WTC11 (cell line): Measurements from ENCODE around the gene ST3GAL5.

Experiments used
- GTF2I ChIP-seq: fragments of 250-450 bp; sonication (Bioruptor Pico); conservative IDR thresholded peaks from 2 replicates; pipeline ENCODE4 v1.4.0; 2021; ENCODE audit warnings: mild to moderate bottlenecking
- RELA ChIP-seq: sonication (generic); formaldehyde crosslinking; IDR thresholded peaks from 2 replicates; pipeline ENCODE4 v1.8.1; 2022; ENCODE audit warnings: missing genetic modification reagents, mild to moderate bottlenecking, borderline replicate concordance
- TF ChIP-seq, protein P1 (sequence below): sonication (generic); formaldehyde crosslinking; IDR thresholded peaks from 2 replicates; pipeline ENCODE4 v1.8.0; 2022; ENCODE audit warnings: mild to moderate bottlenecking, missing genetic modification reagents
- TF ChIP-seq, protein P2 (sequence below): sonication (generic); formaldehyde crosslinking; IDR thresholded peaks from 2 replicates; pipeline ENCODE4 v1.8.0; 2022; ENCODE audit warnings: missing genetic modification reagents
- TF ChIP-seq, protein P3 (sequence below): fragments of 200-600 bp; IDR thresholded peaks from 2 replicates; pipeline ENCODE4 v1.8.0; 2022; ENCODE audit warnings: antibody characterized with exemption
- TF ChIP-seq, protein P4 (sequence below): sonication (generic); formaldehyde crosslinking; IDR thresholded peaks from 2 replicates; pipeline ENCODE4 v1.8.0; 2022; ENCODE audit warnings: mild to moderate bottlenecking, missing genetic modification reagents
- TF ChIP-seq, protein P5 (sequence below): fragments of 250-450 bp; sonication (Bioruptor Pico); IDR thresholded peaks from 2 replicates; pipeline ENCODE4 v2.1.2; 2022; ENCODE audit warnings: mild to moderate bottlenecking, moderate library complexity

DNA sequence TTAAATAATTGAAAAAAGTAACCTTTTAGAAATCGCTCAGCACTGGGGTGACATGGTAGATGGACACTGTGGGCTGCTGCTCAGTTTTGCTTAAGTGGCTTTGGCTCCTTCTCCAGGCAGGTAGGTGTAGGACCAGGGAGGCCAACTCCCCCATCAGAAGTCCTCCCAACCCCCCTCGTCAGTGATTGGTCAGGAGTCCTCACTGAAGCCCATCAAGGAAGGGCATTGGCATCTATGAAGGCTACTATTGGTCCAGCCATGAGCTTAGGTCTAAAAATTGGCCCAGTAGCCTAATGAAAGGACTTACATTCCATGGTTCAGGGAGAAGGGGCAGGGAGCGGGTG is 34.7 kb downstream of the ST3GAL5 start:
- TF ChIP-seq, protein P1, sequence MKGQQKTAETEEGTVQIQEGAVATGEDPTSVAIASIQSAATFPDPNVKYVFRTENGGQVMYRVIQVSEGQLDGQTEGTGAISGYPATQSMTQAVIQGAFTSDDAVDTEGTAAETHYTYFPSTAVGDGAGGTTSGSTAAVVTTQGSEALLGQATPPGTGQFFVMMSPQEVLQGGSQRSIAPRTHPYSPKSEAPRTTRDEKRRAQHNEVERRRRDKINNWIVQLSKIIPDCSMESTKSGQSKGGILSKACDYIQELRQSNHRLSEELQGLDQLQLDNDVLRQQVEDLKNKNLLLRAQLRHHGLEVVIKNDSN: no peak
- TF ChIP-seq, protein P2, sequence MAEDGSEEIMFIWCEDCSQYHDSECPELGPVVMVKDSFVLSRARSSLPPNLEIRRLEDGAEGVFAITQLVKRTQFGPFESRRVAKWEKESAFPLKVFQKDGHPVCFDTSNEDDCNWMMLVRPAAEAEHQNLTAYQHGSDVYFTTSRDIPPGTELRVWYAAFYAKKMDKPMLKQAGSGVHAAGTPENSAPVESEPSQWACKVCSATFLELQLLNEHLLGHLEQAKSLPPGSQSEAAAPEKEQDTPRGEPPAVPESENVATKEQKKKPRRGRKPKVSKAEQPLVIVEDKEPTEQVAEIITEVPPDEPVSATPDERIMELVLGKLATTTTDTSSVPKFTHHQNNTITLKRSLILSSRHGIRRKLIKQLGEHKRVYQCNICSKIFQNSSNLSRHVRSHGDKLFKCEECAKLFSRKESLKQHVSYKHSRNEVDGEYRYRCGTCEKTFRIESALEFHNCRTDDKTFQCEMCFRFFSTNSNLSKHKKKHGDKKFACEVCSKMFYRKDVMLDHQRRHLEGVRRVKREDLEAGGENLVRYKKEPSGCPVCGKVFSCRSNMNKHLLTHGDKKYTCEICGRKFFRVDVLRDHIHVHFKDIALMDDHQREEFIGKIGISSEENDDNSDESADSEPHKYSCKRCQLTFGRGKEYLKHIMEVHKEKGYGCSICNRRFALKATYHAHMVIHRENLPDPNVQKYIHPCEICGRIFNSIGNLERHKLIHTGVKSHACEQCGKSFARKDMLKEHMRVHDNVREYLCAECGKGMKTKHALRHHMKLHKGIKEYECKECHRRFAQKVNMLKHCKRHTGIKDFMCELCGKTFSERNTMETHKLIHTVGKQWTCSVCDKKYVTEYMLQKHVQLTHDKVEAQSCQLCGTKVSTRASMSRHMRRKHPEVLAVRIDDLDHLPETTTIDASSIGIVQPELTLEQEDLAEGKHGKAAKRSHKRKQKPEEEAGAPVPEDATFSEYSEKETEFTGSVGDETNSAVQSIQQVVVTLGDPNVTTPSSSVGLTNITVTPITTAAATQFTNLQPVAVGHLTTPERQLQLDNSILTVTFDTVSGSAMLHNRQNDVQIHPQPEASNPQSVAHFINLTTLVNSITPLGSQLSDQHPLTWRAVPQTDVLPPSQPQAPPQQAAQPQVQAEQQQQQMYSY (CRISPR knock-in tag): no peak
- TF ChIP-seq RELA (CRISPR knock-in tag): no peak
- TF ChIP-seq, protein P3, sequence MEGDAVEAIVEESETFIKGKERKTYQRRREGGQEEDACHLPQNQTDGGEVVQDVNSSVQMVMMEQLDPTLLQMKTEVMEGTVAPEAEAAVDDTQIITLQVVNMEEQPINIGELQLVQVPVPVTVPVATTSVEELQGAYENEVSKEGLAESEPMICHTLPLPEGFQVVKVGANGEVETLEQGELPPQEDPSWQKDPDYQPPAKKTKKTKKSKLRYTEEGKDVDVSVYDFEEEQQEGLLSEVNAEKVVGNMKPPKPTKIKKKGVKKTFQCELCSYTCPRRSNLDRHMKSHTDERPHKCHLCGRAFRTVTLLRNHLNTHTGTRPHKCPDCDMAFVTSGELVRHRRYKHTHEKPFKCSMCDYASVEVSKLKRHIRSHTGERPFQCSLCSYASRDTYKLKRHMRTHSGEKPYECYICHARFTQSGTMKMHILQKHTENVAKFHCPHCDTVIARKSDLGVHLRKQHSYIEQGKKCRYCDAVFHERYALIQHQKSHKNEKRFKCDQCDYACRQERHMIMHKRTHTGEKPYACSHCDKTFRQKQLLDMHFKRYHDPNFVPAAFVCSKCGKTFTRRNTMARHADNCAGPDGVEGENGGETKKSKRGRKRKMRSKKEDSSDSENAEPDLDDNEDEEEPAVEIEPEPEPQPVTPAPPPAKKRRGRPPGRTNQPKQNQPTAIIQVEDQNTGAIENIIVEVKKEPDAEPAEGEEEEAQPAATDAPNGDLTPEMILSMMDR: no peak
- TF ChIP-seq, protein P4, sequence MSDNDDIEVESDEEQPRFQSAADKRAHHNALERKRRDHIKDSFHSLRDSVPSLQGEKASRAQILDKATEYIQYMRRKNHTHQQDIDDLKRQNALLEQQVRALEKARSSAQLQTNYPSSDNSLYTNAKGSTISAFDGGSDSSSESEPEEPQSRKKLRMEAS: no peak
- TF ChIP-seq, protein P5, sequence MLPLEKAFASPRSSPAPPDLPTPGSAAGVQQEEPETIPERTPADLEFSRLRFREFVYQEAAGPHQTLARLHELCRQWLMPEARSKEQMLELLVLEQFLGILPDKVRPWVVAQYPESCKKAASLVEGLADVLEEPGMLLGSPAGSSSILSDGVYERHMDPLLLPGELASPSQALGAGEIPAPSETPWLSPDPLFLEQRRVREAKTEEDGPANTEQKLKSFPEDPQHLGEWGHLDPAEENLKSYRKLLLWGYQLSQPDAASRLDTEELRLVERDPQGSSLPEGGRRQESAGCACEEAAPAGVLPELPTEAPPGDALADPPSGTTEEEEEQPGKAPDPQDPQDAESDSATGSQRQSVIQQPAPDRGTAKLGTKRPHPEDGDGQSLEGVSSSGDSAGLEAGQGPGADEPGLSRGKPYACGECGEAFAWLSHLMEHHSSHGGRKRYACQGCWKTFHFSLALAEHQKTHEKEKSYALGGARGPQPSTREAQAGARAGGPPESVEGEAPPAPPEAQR (CRISPR knock-in tag): no peak
- TF ChIP-seq GTF2I (CRISPR knock-in tag): no peak
